IMR-90 (cell line): Measurements from ENCODE around the gene PANK4.
A peak's percentile ranks its signal among the peaks of the same experiment; 100 is the strongest.

Source experiments
- CEBPB ChIP-seq: IDR thresholded peaks from 2 replicates; pipeline ENCODE4 v1.6.1; 2012; ENCODE audit warnings: low read depth, low read length, improper control_type of control experiment
- RFX5 ChIP-seq: IDR thresholded peaks from 2 replicates; pipeline ENCODE4 v1.8.0; 2012; ENCODE audit warnings: low read depth, mild to moderate bottlenecking, low read length, moderate library complexity
- TF ChIP-seq, protein P1 (sequence below): conservative IDR thresholded peaks from 2 replicates; pipeline ENCODE4 v1.5.1; 2012; ENCODE audit warnings: mild to moderate bottlenecking, low read depth, low read length, improper control_type of control experiment
- TF ChIP-seq, protein P2 (sequence below): fragments of 150-350 bp; IDR thresholded peaks from 2 replicates; pipeline ENCODE4 v1.6.1; 2016; ENCODE audit warnings: low read depth, mild to moderate bottlenecking, low read length, moderate library complexity, borderline replicate concordance

GRCh38 chr1:2556277-2556677 is 29.9 kb upstream of the PANK4 start, which contains the start of gene TNFRSF14:
- TF ChIP-seq CEBPB = no peak
- TF ChIP-seq, protein P1, sequence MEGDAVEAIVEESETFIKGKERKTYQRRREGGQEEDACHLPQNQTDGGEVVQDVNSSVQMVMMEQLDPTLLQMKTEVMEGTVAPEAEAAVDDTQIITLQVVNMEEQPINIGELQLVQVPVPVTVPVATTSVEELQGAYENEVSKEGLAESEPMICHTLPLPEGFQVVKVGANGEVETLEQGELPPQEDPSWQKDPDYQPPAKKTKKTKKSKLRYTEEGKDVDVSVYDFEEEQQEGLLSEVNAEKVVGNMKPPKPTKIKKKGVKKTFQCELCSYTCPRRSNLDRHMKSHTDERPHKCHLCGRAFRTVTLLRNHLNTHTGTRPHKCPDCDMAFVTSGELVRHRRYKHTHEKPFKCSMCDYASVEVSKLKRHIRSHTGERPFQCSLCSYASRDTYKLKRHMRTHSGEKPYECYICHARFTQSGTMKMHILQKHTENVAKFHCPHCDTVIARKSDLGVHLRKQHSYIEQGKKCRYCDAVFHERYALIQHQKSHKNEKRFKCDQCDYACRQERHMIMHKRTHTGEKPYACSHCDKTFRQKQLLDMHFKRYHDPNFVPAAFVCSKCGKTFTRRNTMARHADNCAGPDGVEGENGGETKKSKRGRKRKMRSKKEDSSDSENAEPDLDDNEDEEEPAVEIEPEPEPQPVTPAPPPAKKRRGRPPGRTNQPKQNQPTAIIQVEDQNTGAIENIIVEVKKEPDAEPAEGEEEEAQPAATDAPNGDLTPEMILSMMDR = peak; percentile 7; the same call in 1 of the 2 replicates
- TF ChIP-seq, protein P2, sequence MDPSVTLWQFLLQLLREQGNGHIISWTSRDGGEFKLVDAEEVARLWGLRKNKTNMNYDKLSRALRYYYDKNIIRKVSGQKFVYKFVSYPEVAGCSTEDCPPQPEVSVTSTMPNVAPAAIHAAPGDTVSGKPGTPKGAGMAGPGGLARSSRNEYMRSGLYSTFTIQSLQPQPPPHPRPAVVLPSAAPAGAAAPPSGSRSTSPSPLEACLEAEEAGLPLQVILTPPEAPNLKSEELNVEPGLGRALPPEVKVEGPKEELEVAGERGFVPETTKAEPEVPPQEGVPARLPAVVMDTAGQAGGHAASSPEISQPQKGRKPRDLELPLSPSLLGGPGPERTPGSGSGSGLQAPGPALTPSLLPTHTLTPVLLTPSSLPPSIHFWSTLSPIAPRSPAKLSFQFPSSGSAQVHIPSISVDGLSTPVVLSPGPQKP = no peak
- TF ChIP-seq RFX5 = no peak
